Measurements from ENCODE around the gene CYTH1.

DNA sequence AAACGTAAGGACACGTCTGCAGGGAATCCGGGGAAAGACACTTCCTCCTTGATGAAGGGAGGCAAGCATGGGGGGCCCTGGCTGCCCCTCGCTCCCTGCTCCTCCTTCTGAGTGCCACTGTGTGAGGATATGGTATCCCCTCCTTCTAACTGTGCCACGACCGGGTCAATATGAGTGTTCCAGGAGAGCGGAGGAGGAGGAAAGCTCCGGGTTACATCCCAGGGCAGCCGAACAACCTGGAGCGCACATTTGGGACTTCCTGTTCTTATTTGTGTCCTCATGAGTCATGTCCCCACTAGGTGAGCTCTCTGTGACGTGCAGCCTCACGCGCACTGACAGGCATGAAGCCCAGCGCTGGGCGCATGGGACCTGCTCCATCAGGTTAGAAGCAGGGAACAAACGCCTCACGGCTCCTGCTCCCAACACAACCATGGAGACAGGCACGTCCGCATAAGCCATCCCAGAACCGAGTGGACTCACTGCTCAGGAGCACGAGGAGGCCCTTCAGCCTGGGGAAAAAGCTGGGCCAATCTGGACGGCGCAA, 112.0 kb downstream of the CYTH1 start:
- TF ChIP-seq POLR2A (IDR thresholded peaks at IDR 0.05), result no peak
- TF ChIP-seq, protein P1, sequence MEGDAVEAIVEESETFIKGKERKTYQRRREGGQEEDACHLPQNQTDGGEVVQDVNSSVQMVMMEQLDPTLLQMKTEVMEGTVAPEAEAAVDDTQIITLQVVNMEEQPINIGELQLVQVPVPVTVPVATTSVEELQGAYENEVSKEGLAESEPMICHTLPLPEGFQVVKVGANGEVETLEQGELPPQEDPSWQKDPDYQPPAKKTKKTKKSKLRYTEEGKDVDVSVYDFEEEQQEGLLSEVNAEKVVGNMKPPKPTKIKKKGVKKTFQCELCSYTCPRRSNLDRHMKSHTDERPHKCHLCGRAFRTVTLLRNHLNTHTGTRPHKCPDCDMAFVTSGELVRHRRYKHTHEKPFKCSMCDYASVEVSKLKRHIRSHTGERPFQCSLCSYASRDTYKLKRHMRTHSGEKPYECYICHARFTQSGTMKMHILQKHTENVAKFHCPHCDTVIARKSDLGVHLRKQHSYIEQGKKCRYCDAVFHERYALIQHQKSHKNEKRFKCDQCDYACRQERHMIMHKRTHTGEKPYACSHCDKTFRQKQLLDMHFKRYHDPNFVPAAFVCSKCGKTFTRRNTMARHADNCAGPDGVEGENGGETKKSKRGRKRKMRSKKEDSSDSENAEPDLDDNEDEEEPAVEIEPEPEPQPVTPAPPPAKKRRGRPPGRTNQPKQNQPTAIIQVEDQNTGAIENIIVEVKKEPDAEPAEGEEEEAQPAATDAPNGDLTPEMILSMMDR (IDR thresholded peaks at IDR 0.05), result no peak

Data from Peyer's patch (tissue), 4 donors.